Liver (tissue), 3 donors: Measurements from ENCODE around the gene SMYD1.
"Not testable (repeated sequence)": the region's sequence is repeated elsewhere in the genome, so short reads cannot be mapped to it uniquely, and the experiment has no call there.

Source experiments
- ATF3 ChIP-seq: IDR thresholded peaks from 2 replicates; pipeline ENCODE4 v1.6.1; 2016; ENCODE audit warnings: antibody characterized with exemption
- CTCF ChIP-seq: fragments of 150-350 bp; IDR thresholded peaks from 2 replicates; pipeline ENCODE4 v1.5.1; 2017; ENCODE audit warnings: improper control_type of control experiment, low read depth, low read length; ENCODE audit not compliant: missing input control
- EGR1 ChIP-seq, 2 donors: IDR thresholded peaks; 2 replicates each; pipeline ENCODE4 v1.6.1; 2016 to 2018; ENCODE audit warnings: antibody characterized with exemption in 2 of 2, low read depth in 2 of 2
- GABPA ChIP-seq, 2 donors: IDR thresholded peaks in 1 of 2; conservative IDR thresholded peaks in 1 of 2; 2 replicates each; pipeline ENCODE4 v1.6.1; 2016; ENCODE audit warnings: antibody characterized with exemption in 2 of 2, mild to moderate bottlenecking in 1 of 2, moderate library complexity in 1 of 2
- JUND ChIP-seq, 2 donors: IDR thresholded peaks; 2 replicates each; pipeline ENCODE4 v1.6.1; 2016; ENCODE audit warnings: antibody characterized with exemption in 2 of 2
- MAX ChIP-seq: IDR thresholded peaks from 2 replicates; pipeline ENCODE4 v1.6.1; 2016; ENCODE audit warnings: antibody characterized with exemption
- RAD21 ChIP-seq, 2 donors: IDR thresholded peaks; 2 replicates each; pipeline ENCODE4 v1.6.1; 2016; ENCODE audit warnings: antibody characterized with exemption in 2 of 2, mild to moderate bottlenecking in 2 of 2
- REST ChIP-seq: IDR thresholded peaks from 2 replicates; pipeline ENCODE4 v1.6.1; 2016; ENCODE audit warnings: antibody characterized with exemption, mild to moderate bottlenecking
- RXRA ChIP-seq, 2 donors: IDR thresholded peaks; 2 replicates each; pipeline ENCODE4 v1.6.1; 2017 to 2018; ENCODE audit warnings: antibody characterized with exemption in 2 of 2, mild to moderate bottlenecking in 1 of 2
- SP1 ChIP-seq: IDR thresholded peaks from 2 replicates; pipeline ENCODE4 v1.6.1; 2018; ENCODE audit warnings: antibody characterized with exemption, mild to moderate bottlenecking
- TAF1 ChIP-seq: conservative IDR thresholded peaks from 2 replicates; pipeline ENCODE4 v1.6.1; 2016; ENCODE audit warnings: antibody characterized with exemption, mild to moderate bottlenecking
- YY1 ChIP-seq: IDR thresholded peaks from 2 replicates; pipeline ENCODE4 v1.6.1; 2016; ENCODE audit warnings: antibody characterized with exemption, mild to moderate bottlenecking
- ZBTB33 ChIP-seq: IDR thresholded peaks from 2 replicates; pipeline ENCODE4 v1.6.1; 2016; ENCODE audit warnings: antibody characterized with exemption
- donor health status: healthy.
- donor health status: healthy.

GRCh38 chr2:88018077-88018805 lies 49.4 kb upstream of the SMYD1 start:
- not testable (repeated sequence) for TF ChIP-seq CTCF; ATF3; JUND (IDR thresholded peaks at IDR 0.05); ZBTB33; GABPA (IDR thresholded peaks at IDR 0.05 in 1 of 2, conservative IDR thresholded peaks at IDR 0.05 in 1 of 2); EGR1 (IDR thresholded peaks at IDR 0.05; ENCODE audit: low read depth in 2 of 2); RAD21 (IDR thresholded peaks at IDR 0.05); TAF1; SP1; MAX; YY1; RXRA (IDR thresholded peaks at IDR 0.05); REST
